Sigmoid colon (tissue), 3 donors: ENCODE measurements around the gene PCED1B.

ENCODE experiments used
- CTCF ChIP-seq, 4 experiments: fragments of 450-650 bp in 3 of 4; fragments of 200-600 bp in 1 of 4; IDR thresholded peaks; one replicate each; pipeline ENCODE4 v1.5.1; 2016 to 2019; ENCODE audit warnings: antibody characterized with exemption in 4 of 4, mild to moderate bottlenecking in 3 of 4, moderate library complexity in 2 of 4
- POLR2A ChIP-seq, 2 donors: fragments of 450-650 bp; IDR thresholded peaks; one replicate each; pipeline ENCODE4 v1.6.1; 2016; ENCODE audit warnings: antibody characterized with exemption in 2 of 2, mild to moderate bottlenecking in 2 of 2, moderate library complexity in 2 of 2

GRCh38 chr12:47206450-47207339 is 127.3 kb downstream of the PCED1B start:
- no peak for TF ChIP-seq POLR2A (IDR thresholded peaks at IDR 0.05)
- no peak for TF ChIP-seq CTCF (IDR thresholded peaks at IDR 0.05)
